GM12873 (cell line): Measurements from ENCODE around the gene RSPO3.

Source experiments
- TF ChIP-seq, protein P1 (sequence below): IDR thresholded peaks from 2 replicates; pipeline ENCODE4 v1.5.1; 2012; ENCODE audit warnings: low read depth, mild to moderate bottlenecking, moderate library complexity, low read length, control low read depth; ENCODE audit not compliant: insufficient read depth; ENCODE audit errors: missing control alignments

Gene RSPO3

GRCh38 chr6:127212376-127212775, 93.9 kb downstream of the RSPO3 start:
- TF ChIP-seq, protein P1, sequence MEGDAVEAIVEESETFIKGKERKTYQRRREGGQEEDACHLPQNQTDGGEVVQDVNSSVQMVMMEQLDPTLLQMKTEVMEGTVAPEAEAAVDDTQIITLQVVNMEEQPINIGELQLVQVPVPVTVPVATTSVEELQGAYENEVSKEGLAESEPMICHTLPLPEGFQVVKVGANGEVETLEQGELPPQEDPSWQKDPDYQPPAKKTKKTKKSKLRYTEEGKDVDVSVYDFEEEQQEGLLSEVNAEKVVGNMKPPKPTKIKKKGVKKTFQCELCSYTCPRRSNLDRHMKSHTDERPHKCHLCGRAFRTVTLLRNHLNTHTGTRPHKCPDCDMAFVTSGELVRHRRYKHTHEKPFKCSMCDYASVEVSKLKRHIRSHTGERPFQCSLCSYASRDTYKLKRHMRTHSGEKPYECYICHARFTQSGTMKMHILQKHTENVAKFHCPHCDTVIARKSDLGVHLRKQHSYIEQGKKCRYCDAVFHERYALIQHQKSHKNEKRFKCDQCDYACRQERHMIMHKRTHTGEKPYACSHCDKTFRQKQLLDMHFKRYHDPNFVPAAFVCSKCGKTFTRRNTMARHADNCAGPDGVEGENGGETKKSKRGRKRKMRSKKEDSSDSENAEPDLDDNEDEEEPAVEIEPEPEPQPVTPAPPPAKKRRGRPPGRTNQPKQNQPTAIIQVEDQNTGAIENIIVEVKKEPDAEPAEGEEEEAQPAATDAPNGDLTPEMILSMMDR = no peak

GRCh38 chr6:127215931-127216330, 97.5 kb downstream of the RSPO3 start:
- TF ChIP-seq, protein P1 = no peak

GRCh38 chr6:127216810-127217789, 98.6 kb downstream of the RSPO3 start:
- TF ChIP-seq, protein P1 = no peak

- TF ChIP-seq, protein P1 = no peak
Measured at GRCh38 chr6:127219869-127220268, 101.4 kb downstream of the RSPO3 start.

DNA sequence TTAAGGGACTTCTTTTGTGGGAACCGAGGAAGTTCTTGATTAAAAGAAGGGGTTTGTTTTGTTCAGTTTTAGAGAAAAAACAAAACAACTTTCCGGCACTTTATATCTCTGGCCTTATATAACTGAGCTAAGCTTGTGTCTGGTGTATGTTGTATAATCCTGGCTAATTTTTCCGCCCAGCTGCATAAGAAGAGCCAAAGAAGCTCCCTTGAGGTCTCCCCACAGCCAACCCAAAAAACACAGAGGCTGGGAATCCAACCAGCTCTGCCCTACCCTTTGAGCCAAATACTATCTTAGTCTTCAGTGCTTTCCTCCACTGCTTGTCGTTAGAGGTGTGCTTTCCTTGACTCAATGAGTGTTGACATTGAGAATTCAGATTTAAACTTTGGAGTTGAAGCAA, 102.7 kb downstream of the RSPO3 start:
- TF ChIP-seq, protein P1 = no peak

GRCh38 chr6:127222418-127222817, 103.9 kb downstream of the RSPO3 start:
- TF ChIP-seq, protein P1 = no peak

DNA sequence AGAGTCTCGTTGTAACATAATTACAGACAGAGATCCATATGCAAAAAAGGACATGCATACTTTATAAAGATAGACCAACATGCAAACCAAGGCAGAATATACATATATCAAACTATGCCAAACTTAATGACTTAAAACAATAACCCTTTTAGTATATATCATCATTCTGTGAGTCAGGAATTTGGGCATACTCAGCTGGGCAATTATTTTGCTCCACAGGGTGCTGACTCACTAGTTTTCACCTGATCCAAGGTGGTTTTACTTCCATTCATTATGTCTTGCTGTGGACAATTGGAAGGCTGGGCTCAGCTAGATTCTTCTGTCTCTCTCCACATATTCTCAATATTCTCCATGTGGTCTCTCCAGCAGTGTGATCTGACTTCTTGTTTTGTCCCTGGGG, 107.0 kb downstream of the RSPO3 start:
- TF ChIP-seq, protein P1 = no peak
